DLD1 (cell line): ENCODE data around the gene SOX13.

ENCODE experiments used
- in situ Hi-C: cut with HindIII; loops from 2 replicates; pipeline ENCODE4 v1.10.0; 2017; ENCODE audit warnings: low sequenced_read_pairs

Gene SOX13

DNA sequence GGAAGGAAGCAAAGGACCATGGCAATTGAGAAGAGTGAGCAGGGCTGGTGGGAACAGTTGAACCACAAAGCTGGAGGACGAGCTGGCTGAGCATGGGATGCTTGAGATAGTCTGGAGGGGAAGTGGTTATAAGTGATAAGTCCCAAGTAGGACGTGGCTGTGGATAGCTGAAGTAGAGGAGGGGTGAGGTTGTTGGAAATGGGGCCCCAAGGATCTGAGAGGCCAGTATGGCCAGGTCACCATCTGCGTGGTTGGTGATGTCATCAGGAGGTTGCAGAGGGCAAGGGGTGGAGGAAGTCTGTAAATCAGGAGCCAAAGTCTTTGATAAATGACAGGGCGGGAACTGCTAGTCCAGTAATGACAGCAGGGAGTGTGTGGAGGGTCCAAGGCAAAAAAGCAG is 104.2 kb downstream of the SOX13 start:
- in situ Hi-C loops, result no loop called here
